GM19099 (cell line): ENCODE measurements around the gene SUFU.

Experiments used
- POLR2A ChIP-seq: IDR thresholded peaks from 3 replicates; pipeline ENCODE4 v1.6.1; 2011; ENCODE audit warnings: low read depth; ENCODE audit not compliant: insufficient read length; ENCODE audit errors: extremely low read depth

The SUFU gene

GRCh38 chr10:102554531-102554930 is 50.8 kb downstream of the SUFU start:
- TF ChIP-seq POLR2A = no peak

DNA sequence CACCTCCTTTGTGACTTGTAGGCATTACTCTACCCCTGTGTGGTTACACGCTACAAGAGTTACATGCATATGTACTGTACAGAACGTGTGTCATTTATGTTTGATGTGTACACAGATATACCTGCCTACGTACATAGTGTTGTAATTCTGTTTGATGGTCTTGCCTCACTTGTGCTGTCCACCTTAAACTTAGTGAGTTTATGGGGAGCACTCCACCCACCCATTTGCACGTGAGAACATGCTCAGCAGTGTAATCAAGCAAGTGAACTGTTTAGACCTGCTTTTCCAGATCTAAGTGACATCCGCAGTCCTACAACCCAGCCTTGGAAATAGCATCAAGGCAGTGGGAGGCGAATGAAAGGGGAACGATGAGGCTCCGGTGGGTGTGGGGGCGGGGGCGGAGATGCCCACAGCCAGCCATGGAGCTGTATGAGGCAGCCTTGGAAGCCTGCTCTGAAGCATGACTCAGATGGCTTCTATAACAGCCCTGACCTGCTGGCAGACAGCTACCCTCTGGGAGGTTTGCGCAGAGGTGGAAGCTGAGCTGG is 52.1 kb downstream of the SUFU start:
- TF ChIP-seq POLR2A = no peak

DNA sequence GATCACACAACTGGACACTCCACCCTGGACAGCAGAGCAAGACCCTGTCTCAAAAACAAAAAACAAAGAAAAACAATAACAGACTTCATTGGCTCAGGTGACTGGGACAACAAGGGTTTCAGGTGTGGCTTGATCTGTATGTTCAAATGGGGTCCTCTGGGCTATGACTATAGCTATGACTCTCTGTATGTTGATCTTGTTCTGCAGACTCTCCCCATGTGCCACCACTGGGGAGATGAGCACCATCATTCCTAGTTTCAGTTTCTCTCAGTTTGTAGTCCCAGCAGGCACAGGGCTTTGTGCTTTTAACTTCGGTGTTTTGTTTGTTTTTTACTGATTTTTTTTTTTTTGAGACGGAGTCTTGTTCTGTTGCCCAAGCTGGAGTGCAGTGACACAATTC is 53.8 kb downstream of the SUFU start:
- TF ChIP-seq POLR2A = no peak

DNA sequence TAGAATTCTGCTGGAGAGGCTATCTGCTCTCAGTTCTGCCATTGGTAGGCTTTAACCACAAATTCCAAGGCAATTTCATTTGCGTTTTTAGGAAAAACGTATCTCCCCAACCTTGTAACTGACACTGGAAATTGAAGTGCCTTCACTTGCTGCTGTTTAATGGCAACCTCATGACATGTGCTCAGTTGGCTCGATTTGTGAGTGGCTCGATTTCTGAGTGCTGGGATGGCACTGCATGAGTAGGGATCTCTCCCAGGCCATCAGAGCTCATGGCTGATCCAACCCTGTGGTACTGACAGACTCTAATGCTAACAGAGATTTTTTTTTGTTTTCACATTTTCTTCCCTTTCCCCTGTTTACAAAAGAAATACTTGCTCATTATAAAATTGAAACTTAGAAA is 56.0 kb downstream of the SUFU start:
- no peak for TF ChIP-seq POLR2A

- TF ChIP-seq POLR2A = no peak
These were observed 60.5 kb downstream of the SUFU start for GRCh38 chr10:102564209-102564834.

- TF ChIP-seq POLR2A = no peak
These were observed 62.0 kb downstream of the SUFU start for GRCh38 chr10:102565793-102566192.

- TF ChIP-seq POLR2A = no peak
These were observed 75.0 kb downstream of the SUFU start for GRCh38 chr10:102578782-102579181.

- no peak for TF ChIP-seq POLR2A
These were observed 75.6 kb downstream of the SUFU start for GRCh38 chr10:102579328-102579727.

DNA sequence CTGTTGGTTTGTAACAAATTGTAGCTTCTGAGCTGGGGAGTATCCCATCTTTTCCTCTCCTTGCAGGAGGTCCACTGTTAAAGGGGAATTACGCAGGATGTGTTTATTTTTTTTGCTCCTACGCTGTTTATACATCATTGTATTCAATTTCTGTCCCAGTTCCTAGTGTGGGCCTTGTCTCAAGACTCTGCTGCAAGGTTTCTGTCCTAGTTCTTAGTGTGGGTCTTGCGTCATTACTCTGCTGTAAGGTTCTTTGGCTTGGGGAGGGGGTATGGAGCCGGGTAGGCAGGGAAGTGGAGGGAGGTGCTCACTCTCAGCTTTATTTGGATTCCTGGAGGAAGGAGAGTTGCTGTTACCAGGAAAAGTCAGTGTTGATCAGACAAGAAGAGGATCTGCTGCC is 76.5 kb downstream of the SUFU start:
- no peak for TF ChIP-seq POLR2A

GRCh38 chr10:102581401-102581800 is 77.6 kb downstream of the SUFU start:
- TF ChIP-seq POLR2A = no peak

GRCh38 chr10:102581981-102582580 is 78.3 kb downstream of the SUFU start:
- TF ChIP-seq POLR2A = no peak

GRCh38 chr10:102583435-102584417 is 80.0 kb downstream of the SUFU start:
- TF ChIP-seq POLR2A = no peak

DNA sequence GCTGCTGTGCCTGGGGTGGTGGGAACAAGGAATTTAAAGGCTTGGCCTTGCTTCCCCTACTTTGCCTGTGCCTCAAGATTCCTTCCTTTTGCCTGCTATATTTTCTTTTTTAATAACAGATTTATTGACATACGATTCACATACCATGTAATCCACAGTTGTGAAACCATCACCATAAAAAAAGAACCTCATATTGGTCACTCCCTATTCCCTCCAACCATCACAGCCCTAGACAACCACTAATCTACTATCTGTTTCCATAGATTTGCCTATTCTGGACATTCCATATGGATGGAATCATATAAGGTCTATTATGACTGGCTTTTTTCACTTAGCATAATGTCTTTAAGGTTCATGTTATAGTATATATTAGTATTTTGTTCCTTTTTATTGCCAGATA is 81.3 kb downstream of the SUFU start:
- TF ChIP-seq POLR2A = no peak

GRCh38 chr10:102586858-102587257 is 83.1 kb downstream of the SUFU start:
- TF ChIP-seq POLR2A = no peak

GRCh38 chr10:102588875-102589274 is 85.1 kb downstream of the SUFU start:
- no peak for TF ChIP-seq POLR2A

DNA sequence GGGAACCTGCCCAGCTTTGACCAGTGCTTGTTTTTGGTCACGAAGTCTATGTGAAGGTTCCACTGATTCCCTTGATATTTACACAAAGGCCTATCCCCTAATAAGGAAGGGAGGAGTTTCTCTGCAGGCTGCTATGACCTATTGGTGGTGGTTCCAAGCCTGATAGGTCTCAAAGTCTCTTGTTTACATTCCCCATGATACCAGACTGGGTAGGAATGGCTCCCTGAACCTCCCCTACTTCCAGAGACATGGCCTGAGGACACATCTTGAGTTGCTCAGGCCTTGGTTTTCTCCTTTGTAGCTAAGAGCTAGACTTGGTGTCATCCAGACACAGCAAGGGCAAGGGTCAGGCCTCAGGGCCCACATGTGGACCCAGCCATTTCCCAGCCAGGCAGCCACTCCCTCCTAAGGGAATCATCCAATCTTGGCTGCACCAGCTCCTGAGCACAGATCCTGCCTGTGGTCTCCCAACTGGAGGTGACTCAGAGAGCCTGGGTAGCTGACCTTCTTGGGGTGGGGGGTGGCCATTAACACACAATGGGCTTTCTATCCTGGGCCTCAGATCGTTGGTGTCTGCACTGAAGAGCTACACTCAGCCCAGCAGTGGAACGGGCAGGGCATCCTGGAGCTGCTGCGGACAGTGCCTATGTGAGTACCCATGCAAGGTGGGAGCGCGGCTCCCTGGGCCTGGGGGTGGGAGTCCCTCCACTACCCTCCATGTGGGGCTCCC is 89.5 kb downstream of the SUFU start:
- TF ChIP-seq POLR2A = no peak

DNA sequence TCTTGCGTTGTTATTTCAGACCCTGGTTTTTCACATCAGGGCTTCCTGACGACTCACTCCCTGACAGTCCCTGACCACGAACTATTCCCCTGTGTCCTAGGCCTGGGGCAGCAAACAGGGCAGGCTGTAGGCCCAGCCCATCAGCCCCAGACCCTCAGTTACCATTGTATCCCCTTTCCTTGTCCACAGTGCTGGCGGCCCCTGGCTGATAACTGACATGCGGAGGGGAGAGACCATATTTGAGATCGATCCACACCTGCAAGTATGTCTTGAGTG is 90.0 kb downstream of the SUFU start:
- no peak for TF ChIP-seq POLR2A
